ENCODE data around the gene WWOX.

WWOX gene

DNA sequence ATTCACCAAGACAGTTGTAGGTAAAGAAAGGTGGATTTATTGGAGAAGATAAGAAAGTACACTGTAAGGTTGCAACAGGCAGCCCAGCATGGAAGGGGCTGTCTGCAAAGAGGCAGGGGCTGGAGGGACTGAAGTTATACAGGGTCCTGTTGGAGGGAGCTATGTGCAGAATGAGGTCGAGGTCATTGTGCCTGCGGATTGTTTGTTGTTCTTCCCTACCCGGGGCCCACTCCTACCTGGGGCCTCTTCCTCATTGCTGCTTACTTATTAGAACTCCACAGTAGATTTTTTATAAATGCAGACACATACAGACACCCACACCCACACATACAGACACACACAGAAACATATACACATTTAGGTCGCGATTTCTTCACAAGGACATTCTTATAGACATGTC, 1034.8 kb downstream of the WWOX start:
- no peak for DNase-seq

GRCh38 chr16:79136955-79137354, 1037.5 kb downstream of the WWOX start:
- no peak for DNase-seq

DNA sequence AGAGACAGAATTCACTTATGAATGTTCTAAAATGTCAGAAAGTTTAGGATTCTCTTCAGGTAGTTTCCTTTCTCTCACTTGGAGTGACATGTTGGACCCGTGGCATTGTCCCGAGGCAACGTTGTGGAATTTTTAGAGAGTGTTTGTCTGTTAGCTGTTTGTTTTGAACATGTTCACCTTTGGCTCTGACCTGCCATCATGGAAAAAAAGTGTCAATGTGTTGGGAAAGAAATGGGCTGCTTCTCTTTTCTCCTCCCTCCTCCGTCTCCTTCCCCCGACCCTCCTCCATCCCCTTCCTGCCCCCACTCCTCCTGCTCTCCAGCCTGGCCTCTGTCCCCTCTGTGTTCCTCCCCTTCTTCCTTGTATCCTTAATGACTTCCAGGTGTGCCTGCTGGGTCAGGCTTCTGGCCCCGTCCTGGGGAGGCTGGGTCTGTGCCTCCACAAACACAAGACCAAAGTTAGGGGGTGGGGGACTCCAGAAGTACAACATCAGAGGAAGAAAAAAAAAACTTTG, 1038.0 kb downstream of the WWOX start:
- DNase-seq, result no peak

DNA sequence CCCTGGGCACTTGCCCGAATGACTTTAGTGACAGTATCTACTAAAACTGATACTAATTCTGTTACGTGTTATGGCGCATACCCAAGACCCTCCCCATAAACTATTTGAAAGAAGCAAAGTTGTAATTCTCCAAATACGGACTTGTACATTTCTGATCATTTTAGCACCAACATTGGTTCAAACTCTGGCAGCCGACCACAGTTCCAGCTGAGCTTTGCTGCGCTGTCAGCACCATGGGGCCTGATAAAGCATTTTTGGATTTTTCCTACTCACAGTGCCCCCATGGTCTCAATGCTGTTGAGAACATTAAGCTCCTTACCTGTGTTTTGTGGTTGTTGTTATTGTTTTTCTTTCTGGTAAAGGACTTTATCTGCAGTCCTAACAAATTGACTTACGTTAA, 1040.3 kb downstream of the WWOX start:
- DNase-seq, result no peak

GRCh38 chr16:79143026-79143425, 1043.6 kb downstream of the WWOX start:
- no peak for DNase-seq

DNA sequence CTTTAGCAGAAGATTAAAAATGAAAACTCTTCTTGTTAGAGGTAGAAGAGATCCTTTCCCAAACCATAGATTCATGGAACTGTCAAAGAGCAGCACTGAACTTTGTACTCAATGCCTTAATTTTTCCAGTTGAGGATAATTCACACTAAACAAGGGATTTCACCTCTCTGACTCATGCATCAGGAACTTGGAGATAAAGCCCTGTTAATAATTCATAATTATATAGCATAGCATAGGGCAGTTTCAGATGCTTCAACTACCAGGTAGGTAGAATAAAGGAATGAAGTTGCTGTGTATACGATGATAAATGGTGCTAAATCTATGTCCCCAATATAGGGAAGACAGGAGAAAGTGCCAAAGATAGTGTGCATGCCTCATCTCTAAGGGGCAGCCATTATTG, 1050.7 kb downstream of the WWOX start:
- DNase-seq, result no peak

DNA sequence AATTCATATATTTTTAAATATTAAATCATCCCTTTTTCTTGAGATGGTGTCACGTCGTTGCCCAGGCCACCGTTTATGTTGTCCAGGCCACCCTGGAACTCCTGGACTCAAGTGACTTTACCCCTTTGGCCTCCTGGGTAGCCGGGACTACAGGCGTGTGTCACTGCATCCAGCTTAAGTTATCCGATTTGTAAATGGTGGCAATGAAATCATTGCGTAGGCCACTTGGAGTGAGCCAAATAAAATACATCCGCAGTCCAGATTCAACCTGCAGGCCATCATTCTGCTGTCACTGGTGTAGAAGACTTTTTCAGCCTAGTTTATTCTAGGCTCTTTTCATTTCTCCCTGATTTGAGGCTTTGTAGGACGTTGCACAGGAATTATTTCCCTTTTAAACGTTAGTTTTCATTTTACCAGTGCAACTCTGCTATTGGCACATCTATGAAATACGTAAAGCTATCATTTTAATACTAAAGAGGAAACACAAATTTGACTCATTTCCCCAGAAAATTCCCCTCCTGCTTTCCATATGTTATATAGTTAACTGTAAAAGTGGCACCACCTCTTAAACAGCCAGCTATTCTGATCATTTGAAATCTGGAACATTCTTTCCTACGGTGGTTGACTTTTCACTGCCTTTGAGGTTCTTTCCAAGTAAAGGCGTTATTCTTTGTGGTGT, 1051.3 kb downstream of the WWOX start:
- DNase-seq, result no peak

- DNase-seq, result no peak
Observed at GRCh38 chr16:79154086-79154485, 1054.6 kb downstream of the WWOX start.

- no peak for DNase-seq
Observed at GRCh38 chr16:79155471-79155870, 1056.0 kb downstream of the WWOX start.

DNA sequence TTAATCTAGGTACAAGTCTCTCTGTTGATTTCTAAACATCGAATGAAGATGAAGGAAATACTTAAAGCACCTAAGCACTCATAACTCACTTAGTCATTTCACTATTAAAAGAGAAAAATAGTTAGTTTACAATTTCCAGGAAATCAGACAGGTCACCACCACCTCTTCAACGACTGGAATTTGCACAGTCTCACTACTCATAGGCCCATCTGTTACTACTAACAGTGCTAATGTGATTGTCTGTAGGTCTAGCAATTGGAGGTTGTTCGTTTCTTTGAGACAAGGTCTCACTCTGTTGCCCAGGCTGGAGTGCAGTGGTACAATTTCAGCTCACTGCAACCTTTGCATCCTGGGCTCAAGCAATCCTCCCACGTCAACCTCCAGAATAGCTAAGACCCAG, 1056.5 kb downstream of the WWOX start:
- DNase-seq, result no peak

GRCh38 chr16:79156761-79157160, 1057.3 kb downstream of the WWOX start:
- no peak for DNase-seq

DNA sequence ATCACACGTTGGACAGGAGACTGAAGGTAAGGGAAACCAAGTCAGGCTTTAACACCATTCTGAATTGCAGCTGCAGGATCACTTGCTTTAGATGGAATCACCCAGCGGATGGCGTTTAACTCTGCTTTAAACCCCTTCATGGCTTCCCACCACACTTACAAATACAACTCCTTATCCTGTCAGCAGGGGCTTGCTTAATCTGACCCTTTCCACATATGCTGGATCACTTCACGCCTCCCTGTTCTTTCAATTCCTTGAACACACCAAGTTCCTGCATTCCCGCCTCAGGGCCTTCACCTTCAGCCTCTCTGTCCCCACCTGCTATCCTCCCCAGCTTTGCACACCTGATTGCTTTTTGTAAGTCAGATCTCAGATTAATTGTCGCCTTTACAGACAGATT, 1058.9 kb downstream of the WWOX start:
- no peak for DNase-seq

DNA sequence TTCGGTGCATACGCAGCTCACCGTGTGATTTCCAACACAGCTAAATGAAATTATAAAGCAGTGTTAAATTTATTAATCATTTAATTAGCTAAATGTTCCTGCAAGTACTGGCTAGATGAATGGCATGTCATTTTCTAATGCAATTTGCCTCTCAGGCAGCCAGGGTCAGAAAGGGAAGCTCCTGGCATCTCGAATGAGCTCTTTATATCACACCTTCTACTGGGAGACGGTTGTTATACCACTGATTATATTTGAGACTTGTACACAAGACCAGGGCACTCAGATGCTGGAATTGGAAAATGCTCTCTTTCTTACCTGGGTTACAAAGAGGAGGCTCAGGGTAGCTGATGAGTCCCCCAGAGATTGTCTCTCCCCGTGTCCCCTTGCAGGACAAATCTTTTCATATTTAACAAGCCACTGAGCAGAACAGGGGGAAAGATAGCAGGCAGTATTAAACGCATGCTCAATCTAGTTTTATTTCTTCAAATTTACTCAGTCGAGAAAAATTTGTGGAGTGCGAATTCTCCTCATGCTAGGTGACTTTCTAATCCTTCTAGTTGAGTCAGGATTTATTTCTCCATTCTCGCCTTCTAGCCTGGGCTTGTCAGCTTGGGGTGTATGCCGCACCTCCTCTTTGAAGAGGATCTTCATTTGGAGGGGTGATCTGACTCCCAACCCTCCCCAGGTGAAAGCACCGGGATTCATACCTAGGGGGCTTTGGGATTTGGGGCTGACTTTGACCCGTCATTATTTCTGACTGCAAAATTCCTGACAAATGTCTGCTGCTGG, 1060.0 kb downstream of the WWOX start:
- no peak for DNase-seq

GRCh38 chr16:79162977-79163376, 1063.5 kb downstream of the WWOX start:
- no peak for DNase-seq

GRCh38 chr16:79163691-79164387, 1064.4 kb downstream of the WWOX start:
- no peak for DNase-seq

GRCh38 chr16:79164388-79164995, 1065.0 kb downstream of the WWOX start:
- DNase-seq, result no peak

DNA sequence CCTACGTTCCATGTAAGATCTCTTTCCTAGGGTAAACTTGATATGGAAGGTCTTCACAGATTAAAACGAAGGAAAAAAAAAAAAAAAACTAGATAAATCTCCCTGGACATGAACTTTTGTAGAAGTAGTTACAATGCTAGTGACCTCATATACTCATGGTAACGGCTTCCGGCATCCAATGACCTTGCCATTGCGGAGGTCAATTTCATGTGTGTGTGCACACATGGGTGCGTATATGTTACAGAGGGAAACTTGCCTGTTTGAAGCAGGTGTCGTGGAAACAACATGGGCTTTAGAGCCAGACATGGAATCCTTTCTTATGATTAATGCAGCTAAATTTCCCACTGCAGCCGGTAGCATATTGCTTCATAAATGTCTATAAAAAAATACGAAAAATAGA, 1065.6 kb downstream of the WWOX start:
- DNase-seq, result no peak

GRCh38 chr16:79165506-79165905, 1066.1 kb downstream of the WWOX start:
- DNase-seq, result no peak

DNA sequence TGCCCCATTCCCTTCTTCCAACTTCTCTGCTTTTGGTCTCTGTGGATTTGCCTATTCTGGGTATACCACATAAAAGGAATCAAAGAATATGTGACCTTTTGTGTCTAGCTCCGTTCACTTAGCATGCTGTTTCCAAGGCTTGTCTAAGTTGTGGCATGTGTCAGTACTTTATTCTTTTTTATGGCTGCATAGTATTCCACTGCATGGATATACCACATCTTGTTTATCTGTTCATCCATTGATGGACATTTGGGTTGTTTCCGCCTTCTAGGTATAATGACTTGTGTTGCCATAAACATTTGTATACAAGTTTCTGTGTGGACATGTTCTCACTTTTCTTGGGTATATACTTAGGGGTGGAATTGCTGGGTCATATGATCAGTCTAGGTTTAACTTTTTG, 1068.4 kb downstream of the WWOX start:
- DNase-seq, result no peak

DNA sequence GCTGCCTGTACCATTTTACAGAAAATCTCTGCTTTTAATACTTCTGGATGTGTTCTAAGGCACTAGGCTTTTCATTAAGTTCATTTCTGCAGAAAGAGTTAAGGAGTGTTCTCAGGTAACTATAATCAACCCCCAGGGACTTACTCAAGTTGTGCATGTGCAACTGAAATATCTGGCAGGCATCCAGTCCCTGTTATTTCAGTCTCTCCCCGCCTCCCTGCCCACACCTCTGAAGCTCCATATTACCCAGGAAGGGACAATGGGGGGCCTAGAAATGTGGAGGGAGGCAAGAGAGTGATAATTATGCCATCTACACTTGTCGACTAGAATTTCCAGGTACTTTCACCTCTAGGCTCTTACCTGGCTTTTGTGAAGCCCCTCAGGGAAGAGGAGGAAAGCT, 1068.9 kb downstream of the WWOX start:
- no peak for DNase-seq

DNA sequence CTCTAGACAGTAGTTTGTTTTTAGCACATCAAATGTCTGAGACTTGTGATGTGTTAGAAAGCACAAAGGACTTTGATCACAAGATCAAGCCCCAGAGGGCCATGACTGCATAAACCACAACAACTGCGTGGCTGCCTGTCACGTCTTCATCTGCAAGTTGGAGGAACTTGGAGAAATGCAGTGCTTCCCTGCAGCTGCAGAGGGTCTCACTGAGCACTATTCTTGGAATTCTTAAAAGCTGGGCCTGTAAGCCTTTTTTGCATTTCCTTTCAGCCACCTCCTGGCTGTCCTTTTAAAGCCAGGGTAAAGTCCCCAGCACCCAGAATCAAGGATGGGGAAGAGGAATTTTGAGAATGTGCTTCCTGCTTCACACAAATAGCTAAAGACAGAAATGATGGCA, 1069.8 kb downstream of the WWOX start:
- DNase-seq, result no peak

- DNase-seq, result no peak
Observed at GRCh38 chr16:79170555-79171246, 1071.2 kb downstream of the WWOX start.

- DNase-seq, result no peak
Observed at GRCh38 chr16:79171504-79171903, 1072.0 kb downstream of the WWOX start.

Measured in stimulated activated CD4-positive, alpha-beta T cell treated with anti-CD3 and anti-CD28 coated beads, Interleukin-4, amount 100 ng/mL, for 24 hours (primary cell).